CD8-positive, alpha-beta memory T cell (primary cell): ENCODE results near the gene C16orf92. TPM values are rescaled to one million over a fixed set of nuclear protein-coding genes. Genes with fewer than 3 reads are reported as not detected.
"Not testable (repeated sequence)": the region's sequence is repeated elsewhere in the genome, so short reads cannot be mapped to it uniquely, and the experiment has no call there.

Experiments used
- CTCF ChIA-PET: fragments of 350-600 bp; sonication (Branson Sonifier 250); formaldehyde crosslinking; loops from one replicate; lab custom pipeline; 2021; ENCODE audit warnings: antibody characterized with exemption; lab: Charles Lee
- POLR2A ChIA-PET: fragments of 350-600 bp; sonication (Branson Sonifier 250); formaldehyde crosslinking; loops from one replicate; lab custom pipeline; 2021; ENCODE audit warnings: antibody characterized with exemption; lab: Charles Lee
- DNase-seq, 5 donors: peaks; one replicate each; pipeline versions ENCODE4 v3.0.0 to v3.0.0-alpha.2; 2020 to 2022; ENCODE audit warnings: mixed read lengths in 1 of 5
- H3K27ac ChIP-seq: one replicate; pipeline ENCODE4 v1.7.0; 2013; ENCODE audit warnings: low read depth, mild to moderate bottlenecking, low read length, moderate library complexity
- H3K27me3 ChIP-seq: 2 replicates; pipeline ENCODE4 v1.7.0; 2013; ENCODE audit warnings: low read length, mild to moderate bottlenecking; ENCODE audit not compliant: insufficient read depth, poor library complexity, severe bottlenecking
- H3K36me3 ChIP-seq: 2 replicates; pipeline ENCODE4 v1.7.0; 2013; ENCODE audit warnings: mild to moderate bottlenecking, low read length, moderate library complexity; ENCODE audit not compliant: insufficient read depth
- H3K4me1 ChIP-seq: 2 replicates; pipeline ENCODE4 v1.7.0; 2013; ENCODE audit warnings: mild to moderate bottlenecking, low read length, moderate library complexity; ENCODE audit not compliant: insufficient read depth
- H3K4me3 ChIP-seq: 2 replicates; pipeline ENCODE4 v1.7.0; 2013; ENCODE audit warnings: mild to moderate bottlenecking, low read length
- H3K9me3 ChIP-seq: 2 replicates; pipeline ENCODE4 v1.7.0; 2013; ENCODE audit warnings: mild to moderate bottlenecking, low read length
- H3K27ac Mint-ChIP-seq, 8 donors: one replicate each; pipeline ENCODE4 v1.8.0; 2020 to 2021; ENCODE audit warnings: mixed read lengths in 8 of 8, mild to moderate bottlenecking in 6 of 8, inconsistent platforms in 3 of 8, moderate library complexity in 3 of 8
- H3K27me3 Mint-ChIP-seq, 2 donors: one replicate each; pipeline ENCODE4 v1.8.0; 2020 to 2021; ENCODE audit warnings: mixed read lengths in 2 of 2, mild to moderate bottlenecking in 1 of 2, moderate library complexity in 1 of 2
- H3K36me3 Mint-ChIP-seq, 3 donors: one replicate each; pipeline ENCODE4 v1.8.0; 2020 to 2021; ENCODE audit warnings: mixed read lengths in 3 of 3, inconsistent platforms in 1 of 3, mild to moderate bottlenecking in 1 of 3
- H3K4me1 Mint-ChIP-seq, 3 donors: one replicate each; pipeline ENCODE4 v1.8.0; 2020 to 2021; ENCODE audit warnings: mixed read lengths in 3 of 3, inconsistent platforms in 1 of 3, mild to moderate bottlenecking in 1 of 3
- H3K4me3 Mint-ChIP-seq, 7 donors: one replicate each; pipeline ENCODE4 v1.8.0; 2020 to 2021; ENCODE audit warnings: mixed read lengths in 7 of 7, mild to moderate bottlenecking in 6 of 7, moderate library complexity in 4 of 7, inconsistent platforms in 2 of 7
- H3K9me3 Mint-ChIP-seq, 5 donors: one replicate each; pipeline ENCODE4 v1.8.0; 2020 to 2022; ENCODE audit warnings: mixed read lengths in 5 of 5, mild to moderate bottlenecking in 3 of 5, moderate library complexity in 2 of 5, inconsistent platforms in 1 of 5
- polyA plus RNA-seq: library from polyadenylated mRNA; unstranded; fragments of 300-500 nt; fragmentation: Illumina TruSeq; gene quantifications from one replicate; pipeline ENCODE4 v1.2.3, GENCODE V29; 2021
- total RNA-seq, 2 experiments: library from RNA; stranded (reverse); gene quantifications; one replicate each; pipeline ENCODE4 v1.2.3, GENCODE V29; 2021

Gene C16orf92
- total and polyA plus RNA-seq, 3 experiments from 2014 or later: not detected

DNA sequence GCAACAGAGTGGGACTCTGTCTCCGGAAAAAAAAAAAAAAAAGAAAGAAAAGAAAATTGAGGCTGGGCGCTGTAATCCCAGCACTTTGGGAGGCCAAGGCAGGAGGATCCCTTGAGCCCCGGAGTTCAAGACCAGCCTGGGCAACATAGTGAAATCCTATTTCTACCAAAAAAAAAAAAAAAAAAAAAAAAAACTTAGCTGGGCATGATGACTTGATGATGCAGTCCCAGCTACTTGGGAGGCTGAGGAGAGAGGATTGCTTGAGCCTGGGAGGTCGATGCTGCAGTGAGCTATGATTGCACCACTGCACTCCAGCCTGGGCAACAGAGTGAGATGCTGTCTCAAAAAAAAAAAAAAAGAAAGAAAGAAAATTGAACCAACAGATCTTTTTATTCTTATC, 5.1 kb upstream of the C16orf92 start:
- not testable (repeated sequence) for H3K4me3 Mint-ChIP-seq, H3K27ac ChIP-seq, H3K9me3 ChIP-seq, H3K27me3 ChIP-seq, H3K9me3 Mint-ChIP-seq, DNase-seq, H3K4me3 ChIP-seq, H3K36me3 ChIP-seq, H3K27ac Mint-ChIP-seq, H3K27me3 Mint-ChIP-seq, H3K36me3 Mint-ChIP-seq
- ChIA-PET CTCF (interaction anchor here (0.9 to 2.7 kb wide), 5 partner anchors 14 to 327 kb away, joined by 4 to 11 read pairs (median 5); no protein-coding TSS in a partner anchor), POLR2A (interaction anchor here (0.6 kb wide), 3 partner anchors 318 to 389 kb away, joined by 3 to 5 read pairs (median 3); no protein-coding TSS in a partner anchor)
- H3K4me1 ChIP-seq: peaks cover 11% of the 10 kb centered on the region
- peaks cover 5 to 12% (median 7%) of the 10 kb centered on the region in 3 donors for H3K4me1 Mint-ChIP-seq

DNA sequence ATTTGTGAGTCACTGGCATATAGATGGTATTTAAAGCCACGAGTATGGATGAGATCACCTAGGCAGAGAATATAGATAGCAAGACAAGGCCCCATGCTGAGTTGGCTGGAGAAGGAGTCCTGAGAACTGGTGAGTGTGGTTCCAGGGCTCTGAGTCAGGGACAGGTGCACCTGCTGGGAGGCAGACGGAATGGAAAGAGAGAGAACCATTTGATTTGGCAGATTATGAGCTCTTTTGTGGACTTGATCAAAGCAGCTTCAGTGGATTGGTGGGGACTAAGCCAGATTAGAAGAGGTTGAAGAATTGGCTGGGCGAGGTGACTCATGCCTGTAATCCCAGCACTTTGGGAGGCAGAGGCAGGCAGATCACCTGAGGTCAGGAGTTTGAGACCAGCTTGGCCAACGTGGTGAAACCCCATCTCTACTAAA, 4.3 kb upstream of the C16orf92 start:
- peaks cover 11% of the 10 kb centered on the region for H3K4me1 ChIP-seq
- H3K4me3 ChIP-seq: no peak overlapping the region
- ChIA-PET POLR2A (no interaction called here), CTCF (interaction anchor here (1.1 to 2.7 kb wide), 4 partner anchors 13 to 328 kb away, joined by 4 to 11 read pairs (median 5); no protein-coding TSS in a partner anchor)
- Mint-ChIP-seq H3K4me1 (peaks cover 5 to 12% (median 7%) of the 10 kb centered on the region in 3 donors), H3K36me3 (peaks cover 0 to 1% (median 0%) of the 10 kb centered on the region in 3 donors), H3K9me3 (no peaks in the 10 kb centered on the region), H3K4me3 (peak overlapping the region in 1 of 7 donors; percentile 26), H3K27ac (peak overlapping the region in 2 of 8 donors; percentile 45 to 53), H3K27me3 (peaks cover 5 to 6% of the 10 kb centered on the region in 2 donors)
- H3K27me3 ChIP-seq: no peaks in the 10 kb centered on the region
- H3K36me3 ChIP-seq: no peaks in the 10 kb centered on the region
- no peak overlapping the region for H3K27ac ChIP-seq
- no peak for DNase-seq
- H3K9me3 ChIP-seq: no peaks in the 10 kb centered on the region

DNA sequence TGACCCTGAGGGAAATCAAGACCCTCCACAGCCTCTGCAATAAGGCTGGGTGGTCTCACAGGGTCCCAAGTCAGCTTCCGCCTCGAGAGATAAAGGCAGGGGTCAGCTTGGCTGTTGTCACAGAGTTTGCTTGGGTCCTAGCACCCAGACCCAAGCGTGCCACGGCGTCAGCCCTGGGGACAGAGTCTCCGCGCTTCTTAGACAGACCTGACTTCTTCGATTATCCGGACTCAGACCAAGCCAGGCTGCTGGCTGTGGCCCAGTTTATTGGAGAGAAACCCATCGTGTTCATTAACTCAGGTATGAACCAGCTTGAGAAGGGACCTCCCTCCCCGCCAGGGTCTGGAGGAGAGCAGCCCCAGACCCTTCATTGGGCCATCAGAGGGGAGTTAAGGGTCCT, 588 bp downstream of the C16orf92 start:
- Histone ChIP-seq H3K27me3 (no peaks in the 10 kb centered on the region), H3K9me3 (no peaks in the 10 kb centered on the region), H3K27ac (no peak overlapping the region), H3K4me3 (no peak overlapping the region), H3K36me3 (no peaks in the 10 kb centered on the region), H3K4me1 (peaks cover 11% of the 10 kb centered on the region)
- H3K27ac Mint-ChIP-seq: no peak overlapping the region
- POLR2A ChIA-PET: no interaction called here
- H3K4me1 Mint-ChIP-seq: peaks cover 5 to 12% (median 7%) of the 10 kb centered on the region in 3 donors
- no peaks in the 10 kb centered on the region for H3K9me3 Mint-ChIP-seq
- peaks cover 0 to 5% (median 0%) of the 10 kb centered on the region in 3 donors for H3K36me3 Mint-ChIP-seq
- CTCF ChIA-PET: interaction anchor here (1.0 kb wide), 1 partner anchor 332 kb away, joined by 4 read pairs; no protein-coding TSS in a partner anchor
- no peak for DNase-seq
- H3K27me3 Mint-ChIP-seq: peaks cover 26 to 32% of the 10 kb centered on the region in 2 donors
- no peak overlapping the region for H3K4me3 Mint-ChIP-seq

DNA sequence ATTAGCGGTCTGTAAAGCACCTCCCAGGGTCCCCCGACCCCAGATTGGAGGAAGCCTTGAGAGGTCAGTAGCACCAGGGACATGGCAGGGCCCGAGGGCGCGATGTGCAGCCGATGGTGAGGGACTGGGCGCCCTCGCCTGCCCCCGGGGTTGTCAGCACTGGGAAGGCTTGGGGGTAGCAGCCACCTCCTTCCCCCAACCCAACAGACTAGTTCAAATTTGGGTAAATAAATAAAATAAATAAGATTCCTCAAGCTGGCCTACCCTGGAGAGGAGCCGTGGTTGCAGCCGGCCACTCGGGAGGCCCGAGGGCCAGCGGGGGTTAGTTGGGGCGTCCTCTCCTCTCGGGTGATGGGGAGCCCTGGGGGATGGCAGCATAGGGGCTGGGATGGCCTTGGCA, 1.5 kb downstream of the C16orf92 start:
- H3K4me3 ChIP-seq: no peak overlapping the region
- H3K9me3 Mint-ChIP-seq: no peaks in the 10 kb centered on the region
- H3K9me3 ChIP-seq: no peaks in the 10 kb centered on the region
- H3K27me3 Mint-ChIP-seq: peaks cover 31 to 38% of the 10 kb centered on the region in 2 donors
- no peak for DNase-seq
- H3K4me3 Mint-ChIP-seq: no peak overlapping the region
- H3K36me3 ChIP-seq: no peaks in the 10 kb centered on the region
- H3K27ac ChIP-seq: no peak overlapping the region
- peaks cover 0 to 5% (median 0%) of the 10 kb centered on the region in 3 donors for H3K36me3 Mint-ChIP-seq
- peaks cover 11% of the 10 kb centered on the region for H3K4me1 ChIP-seq
- peaks cover 5 to 12% (median 7%) of the 10 kb centered on the region in 3 donors for H3K4me1 Mint-ChIP-seq
- H3K27ac Mint-ChIP-seq: no peak overlapping the region
- ChIA-PET POLR2A (no interaction called here), CTCF (no interaction called here)
- peaks cover 8% of the 10 kb centered on the region for H3K27me3 ChIP-seq

DNA sequence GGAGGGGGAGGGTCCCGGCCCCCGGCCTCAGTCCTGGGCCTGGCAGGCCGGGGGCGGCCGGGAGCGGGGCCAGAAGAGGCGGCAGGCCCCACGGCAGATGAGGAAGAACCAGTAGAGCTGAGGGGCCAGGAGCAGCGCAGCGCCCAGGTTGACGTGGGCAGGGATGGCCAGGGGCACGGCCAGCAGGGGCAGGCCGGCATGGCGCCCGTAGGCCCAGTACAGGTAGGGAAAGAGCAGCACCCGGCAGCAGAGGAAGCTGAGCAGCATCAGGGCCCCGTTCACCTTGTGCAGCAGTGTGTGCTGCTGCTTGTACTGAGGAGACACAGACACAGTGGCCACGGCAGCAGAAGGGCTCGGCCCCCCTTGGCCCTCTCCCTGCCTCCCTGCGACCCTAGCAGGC, 2.2 kb downstream of the C16orf92 start:
- CTCF ChIA-PET: no interaction called here

DNA sequence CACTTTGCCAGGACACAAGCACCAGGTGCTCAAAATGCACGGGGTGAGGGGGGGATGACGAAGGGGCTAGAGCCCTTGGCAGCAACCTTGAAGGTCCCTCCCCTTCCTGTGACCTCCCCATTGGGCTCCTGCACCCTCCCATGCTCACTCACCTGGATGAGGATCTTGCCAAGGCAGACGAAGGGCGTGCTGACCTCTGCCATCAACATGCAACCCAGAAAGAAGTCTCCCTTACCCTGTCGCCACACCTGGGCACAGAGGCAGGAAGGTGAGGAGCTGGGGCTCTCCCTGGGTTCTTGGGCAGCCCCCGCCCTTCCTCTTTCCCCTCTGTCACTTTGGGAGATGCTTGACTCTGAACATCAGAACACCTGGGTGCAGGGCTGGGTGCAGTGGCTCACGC, 2.6 kb downstream of the C16orf92 start:
- H3K27ac Mint-ChIP-seq: no peak overlapping the region
- Histone ChIP-seq H3K27ac (no peak overlapping the region), H3K4me1 (peaks cover 11% of the 10 kb centered on the region), H3K36me3 (no peaks in the 10 kb centered on the region), H3K9me3 (no peaks in the 10 kb centered on the region), H3K4me3 (no peak overlapping the region), H3K27me3 (peaks cover 18% of the 10 kb centered on the region)
- H3K4me1 Mint-ChIP-seq: peaks cover 7 to 19% (median 8%) of the 10 kb centered on the region in 3 donors
- no peaks in the 10 kb centered on the region for H3K9me3 Mint-ChIP-seq
- POLR2A ChIA-PET: interaction anchor here (0.6 kb wide), 1 partner anchor 12 kb away, joined by 8 read pairs; no protein-coding TSS in a partner anchor
- H3K4me3 Mint-ChIP-seq: no peak overlapping the region
- no peak for DNase-seq
- H3K36me3 Mint-ChIP-seq: peaks cover 0 to 5% (median 0%) of the 10 kb centered on the region in 3 donors
- CTCF ChIA-PET: no interaction called here
- H3K27me3 Mint-ChIP-seq: peaks cover 36 to 47% of the 10 kb centered on the region in 2 donors

More for the DNA sequence above, 2.2 kb downstream of the C16orf92 start:
- peaks cover 36 to 45% of the 10 kb centered on the region in 2 donors for H3K27me3 Mint-ChIP-seq
- Histone ChIP-seq H3K9me3 (no peaks in the 10 kb centered on the region), H3K4me1 (peaks cover 11% of the 10 kb centered on the region), H3K27ac (no peak overlapping the region), H3K27me3 (peaks cover 15% of the 10 kb centered on the region), H3K4me3 (no peak overlapping the region), H3K36me3 (no peaks in the 10 kb centered on the region)
- H3K36me3 Mint-ChIP-seq: peaks cover 0 to 5% (median 0%) of the 10 kb centered on the region in 3 donors
- H3K9me3 Mint-ChIP-seq: no peaks in the 10 kb centered on the region
- no peak overlapping the region for H3K4me3 Mint-ChIP-seq
- no peak overlapping the region for H3K27ac Mint-ChIP-seq
- peaks cover 7 to 17% (median 7%) of the 10 kb centered on the region in 3 donors for H3K4me1 Mint-ChIP-seq
- DNase-seq: no peak
- POLR2A ChIA-PET: no interaction called here

DNA sequence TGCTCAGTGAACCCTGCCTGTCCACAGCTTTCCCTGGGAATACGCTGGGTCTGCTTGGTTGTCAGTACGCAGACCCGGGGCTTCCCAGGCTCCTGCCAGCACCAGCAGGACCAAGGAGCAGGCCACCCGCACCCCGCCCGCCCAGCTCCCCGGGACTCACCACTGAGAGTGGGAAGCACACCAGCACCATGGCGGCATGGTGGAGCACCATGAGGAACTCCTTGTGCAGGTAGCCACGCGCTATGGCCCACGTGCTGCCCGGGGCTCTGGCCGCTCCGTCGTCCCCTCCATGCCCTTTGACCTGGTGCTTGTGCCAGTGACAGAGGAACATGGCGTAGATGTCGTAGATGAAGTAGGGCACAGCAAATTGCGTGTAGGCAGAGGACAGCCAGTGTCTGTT, 3.5 kb downstream of the C16orf92 start:
- peaks cover 23% of the 10 kb centered on the region for H3K27me3 ChIP-seq
- H3K27ac Mint-ChIP-seq: peak overlapping the region in 1 of 8 donors; percentile 22
- H3K4me3 Mint-ChIP-seq: no peak overlapping the region
- H3K36me3 Mint-ChIP-seq: peaks cover 0 to 5% (median 0%) of the 10 kb centered on the region in 3 donors
- H3K9me3 ChIP-seq: no peaks in the 10 kb centered on the region
- POLR2A ChIA-PET: no interaction called here
- no peaks in the 10 kb centered on the region for H3K9me3 Mint-ChIP-seq
- peaks cover 35 to 44% of the 10 kb centered on the region in 2 donors for H3K27me3 Mint-ChIP-seq
- CTCF ChIA-PET: no interaction called here
- no peak for DNase-seq
- no peak overlapping the region for H3K4me3 ChIP-seq
- H3K4me1 ChIP-seq: peaks cover 6% of the 10 kb centered on the region
- H3K4me1 Mint-ChIP-seq: peaks cover under 1 to 11% (median 3%) of the 10 kb centered on the region in 3 donors
- no peak overlapping the region for H3K27ac ChIP-seq
- no peaks in the 10 kb centered on the region for H3K36me3 ChIP-seq

DNA sequence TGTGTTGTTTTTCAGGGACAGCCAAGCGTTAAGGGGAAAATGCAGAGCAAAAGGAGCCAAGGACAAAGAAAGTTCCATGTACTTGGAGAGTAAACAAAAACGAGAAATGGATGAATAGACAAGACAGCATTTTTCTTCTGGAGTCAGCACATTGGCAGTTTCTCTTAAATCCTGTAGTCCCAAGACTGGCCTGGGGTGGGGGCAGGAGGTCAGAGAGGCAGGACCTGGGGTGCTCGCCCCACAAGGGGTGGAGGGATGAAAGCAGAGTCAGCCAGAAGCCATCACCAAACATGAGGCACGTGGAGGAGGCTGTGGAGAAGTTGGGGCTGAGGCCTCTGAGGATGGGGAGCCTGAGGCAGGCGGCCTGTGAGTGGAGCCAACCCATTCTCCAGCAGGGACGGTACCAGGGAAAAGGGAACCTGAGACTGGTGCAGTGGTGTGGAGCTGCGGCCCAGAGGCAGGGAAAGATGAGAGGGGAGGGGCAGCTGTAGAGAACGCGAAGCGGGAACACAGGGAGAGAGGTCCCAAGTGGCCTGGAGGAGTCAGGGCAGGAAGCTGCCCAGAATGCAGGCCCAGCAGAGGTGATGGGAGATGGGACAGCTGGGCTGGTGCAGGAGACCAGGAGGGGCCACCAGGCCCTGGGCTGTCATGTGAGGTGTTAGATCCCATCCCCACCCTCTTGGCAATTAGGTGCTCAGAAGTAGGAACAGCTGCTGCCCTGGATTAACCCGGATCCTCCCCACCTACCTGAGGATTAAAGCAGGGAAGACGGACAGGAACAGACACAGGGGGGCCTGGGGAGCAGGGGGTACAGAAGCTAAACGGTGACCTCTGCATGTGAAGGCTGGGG, 4.8 kb downstream of the C16orf92 start:
- DNase-seq: no peak
- Mint-ChIP-seq H3K4me1 (peaks cover 0 to 10% (median 5%) of the 10 kb centered on the region in 3 donors), H3K27me3 (peaks cover 43 to 54% of the 10 kb centered on the region in 2 donors), H3K27ac (no peak overlapping the region), H3K36me3 (peaks cover 0 to 5% (median 0%) of the 10 kb centered on the region in 3 donors), H3K9me3 (no peaks in the 10 kb centered on the region), H3K4me3 (no peak overlapping the region)
- Histone ChIP-seq H3K9me3 (no peaks in the 10 kb centered on the region), H3K4me3 (no peak overlapping the region), H3K36me3 (no peaks in the 10 kb centered on the region), H3K4me1 (peaks cover 4% of the 10 kb centered on the region), H3K27ac (no peak overlapping the region), H3K27me3 (peaks cover 36% of the 10 kb centered on the region)
- POLR2A ChIA-PET: no interaction called here
- CTCF ChIA-PET: no interaction called here
